ENCODE results near the gene BTN2A1. TPM values are rescaled to one million over a fixed set of nuclear protein-coding genes. Genes with fewer than 3 reads are reported as not detected.
A peak's percentile ranks its signal among the peaks of the same experiment; 100 is the strongest.

BTN2A1 gene
- total and polyA plus RNA-seq, 9 of the 15 experiments (the other 6 are each of a cell fraction or from before 2014, with no cell fraction given) = 6.7 to 22.1 (median 16.4) TPM

DNA sequence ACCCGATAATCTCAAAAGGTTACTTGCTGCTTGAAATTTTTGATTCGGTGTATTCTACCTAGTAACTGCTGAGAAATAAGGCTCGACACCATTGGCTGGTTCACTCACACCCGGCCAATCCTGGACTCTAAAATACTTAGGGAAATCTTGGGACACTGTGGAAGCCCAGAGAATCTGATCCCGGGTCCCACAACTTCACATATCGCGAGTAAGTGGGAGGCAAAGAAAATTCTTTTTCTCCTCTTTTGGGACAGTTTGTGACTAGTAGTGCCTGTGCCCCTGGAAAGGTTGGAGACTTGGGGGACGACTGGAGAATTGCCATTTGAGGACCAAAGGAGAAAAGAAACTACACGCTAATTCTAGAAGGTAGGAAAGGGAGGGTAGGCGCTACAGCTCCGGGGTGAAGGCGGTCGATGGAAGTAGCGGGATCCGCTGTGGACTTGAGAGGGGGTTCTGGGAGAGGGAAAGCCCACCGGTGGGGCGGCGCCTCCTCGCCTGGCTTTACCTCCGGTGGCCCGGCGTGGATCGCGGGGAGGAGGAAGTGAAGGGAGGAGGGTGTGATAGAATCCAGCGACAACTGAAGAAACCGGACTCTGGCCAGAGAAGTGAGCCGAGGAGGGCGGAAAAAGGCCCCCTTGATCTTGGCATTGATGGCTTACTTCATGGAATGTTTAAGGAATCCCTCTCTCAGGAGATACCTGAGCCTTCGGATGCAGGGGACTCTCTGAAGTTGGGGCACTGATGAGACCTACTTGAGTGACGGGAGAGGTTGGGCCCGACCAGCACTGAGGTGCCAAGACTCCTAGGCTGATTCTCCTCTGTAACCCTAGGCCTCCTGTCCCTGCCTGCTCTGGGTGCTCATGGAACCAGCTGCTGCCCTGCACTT is 36.3 kb upstream of the BTN2A1 start (continued):
- peak; percentile 87 for TF ChIP-seq FOS (IDR thresholded peaks at IDR 0.05; ENCODE audit: extremely low read depth, insufficient read length)
- peak; percentile 69; the same call in 1 of the 2 replicates for TF ChIP-seq ZBTB7A (IDR thresholded peaks at IDR 0.05; ENCODE audit: borderline replicate concordance, control insufficient read depth, low read depth, low read length)
- TF ChIP-seq ZNF77 (CRISPR knock-in tag; IDR thresholded peaks at IDR 0.05) = no peak
- no peak for TF ChIP-seq ZNF143 (CRISPR knock-in tag; IDR thresholded peaks at IDR 0.05)
- peak; percentile 75; the same call in 1 of the 2 replicates for TF ChIP-seq SMARCE1 (IDR thresholded peaks at IDR 0.05)
- no peak for TF ChIP-seq NRF1 (conservative IDR thresholded peaks at IDR 0.05 in 1 of 2, IDR thresholded peaks at IDR 0.05 in 1 of 2)
- TF ChIP-seq SAFB2 (IDR thresholded peaks at IDR 0.05; ENCODE audit: borderline replicate concordance, low read depth, low read length, severe bottlenecking) = no peak
- TF ChIP-seq, protein P1, sequence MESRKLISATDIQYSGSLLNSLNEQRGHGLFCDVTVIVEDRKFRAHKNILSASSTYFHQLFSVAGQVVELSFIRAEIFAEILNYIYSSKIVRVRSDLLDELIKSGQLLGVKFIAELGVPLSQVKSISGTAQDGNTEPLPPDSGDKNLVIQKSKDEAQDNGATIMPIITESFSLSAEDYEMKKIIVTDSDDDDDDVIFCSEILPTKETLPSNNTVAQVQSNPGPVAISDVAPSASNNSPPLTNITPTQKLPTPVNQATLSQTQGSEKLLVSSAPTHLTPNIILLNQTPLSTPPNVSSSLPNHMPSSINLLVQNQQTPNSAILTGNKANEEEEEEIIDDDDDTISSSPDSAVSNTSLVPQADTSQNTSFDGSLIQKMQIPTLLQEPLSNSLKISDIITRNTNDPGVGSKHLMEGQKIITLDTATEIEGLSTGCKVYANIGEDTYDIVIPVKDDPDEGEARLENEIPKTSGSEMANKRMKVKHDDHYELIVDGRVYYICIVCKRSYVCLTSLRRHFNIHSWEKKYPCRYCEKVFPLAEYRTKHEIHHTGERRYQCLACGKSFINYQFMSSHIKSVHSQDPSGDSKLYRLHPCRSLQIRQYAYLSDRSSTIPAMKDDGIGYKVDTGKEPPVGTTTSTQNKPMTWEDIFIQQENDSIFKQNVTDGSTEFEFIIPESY (CRISPR knock-in tag; IDR thresholded peaks at IDR 0.05) = no peak
- TF ChIP-seq ZNF197 (CRISPR knock-in tag; IDR thresholded peaks at IDR 0.05; ENCODE audit: low read depth) = no peak
- TF ChIP-seq GTF2A2 (tag; IDR thresholded peaks at IDR 0.05) = no peak
- no peak for TF ChIP-seq PCBP1 (IDR thresholded peaks at IDR 0.05; ENCODE audit: low read depth, low read length, poor library complexity, severe bottlenecking)
- TF ChIP-seq ZNF583 (CRISPR knock-in tag; IDR thresholded peaks at IDR 0.05) = no peak; the same call in 1 of the 2 replicates
- no peak for TF ChIP-seq NR2C1 (IDR thresholded peaks at IDR 0.05)
- TF ChIP-seq NR2C1 (tag; IDR thresholded peaks at IDR 0.05) = no peak
- TF ChIP-seq GATAD2A (IDR thresholded peaks at IDR 0.05) = no peak; the same call in 1 of the 2 replicates
- TF ChIP-seq CREM (IDR thresholded peaks at IDR 0.05; ENCODE audit: low read depth) = peak; percentile 95
- TF ChIP-seq PURB (CRISPR knock-in tag; IDR thresholded peaks at IDR 0.05; ENCODE audit: low read depth) = no peak
- TF ChIP-seq, protein P2, sequence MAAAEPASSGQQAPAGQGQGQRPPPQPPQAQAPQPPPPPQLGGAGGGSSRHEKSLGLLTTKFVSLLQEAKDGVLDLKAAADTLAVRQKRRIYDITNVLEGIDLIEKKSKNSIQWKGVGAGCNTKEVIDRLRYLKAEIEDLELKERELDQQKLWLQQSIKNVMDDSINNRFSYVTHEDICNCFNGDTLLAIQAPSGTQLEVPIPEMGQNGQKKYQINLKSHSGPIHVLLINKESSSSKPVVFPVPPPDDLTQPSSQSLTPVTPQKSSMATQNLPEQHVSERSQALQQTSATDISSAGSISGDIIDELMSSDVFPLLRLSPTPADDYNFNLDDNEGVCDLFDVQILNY (CRISPR knock-in tag; IDR thresholded peaks at IDR 0.05) = no peak
- no peak for TF ChIP-seq HDAC3 (IDR thresholded peaks at IDR 0.05; ENCODE audit: borderline replicate concordance, partially characterized antibody)
- TF ChIP-seq, protein P3, sequence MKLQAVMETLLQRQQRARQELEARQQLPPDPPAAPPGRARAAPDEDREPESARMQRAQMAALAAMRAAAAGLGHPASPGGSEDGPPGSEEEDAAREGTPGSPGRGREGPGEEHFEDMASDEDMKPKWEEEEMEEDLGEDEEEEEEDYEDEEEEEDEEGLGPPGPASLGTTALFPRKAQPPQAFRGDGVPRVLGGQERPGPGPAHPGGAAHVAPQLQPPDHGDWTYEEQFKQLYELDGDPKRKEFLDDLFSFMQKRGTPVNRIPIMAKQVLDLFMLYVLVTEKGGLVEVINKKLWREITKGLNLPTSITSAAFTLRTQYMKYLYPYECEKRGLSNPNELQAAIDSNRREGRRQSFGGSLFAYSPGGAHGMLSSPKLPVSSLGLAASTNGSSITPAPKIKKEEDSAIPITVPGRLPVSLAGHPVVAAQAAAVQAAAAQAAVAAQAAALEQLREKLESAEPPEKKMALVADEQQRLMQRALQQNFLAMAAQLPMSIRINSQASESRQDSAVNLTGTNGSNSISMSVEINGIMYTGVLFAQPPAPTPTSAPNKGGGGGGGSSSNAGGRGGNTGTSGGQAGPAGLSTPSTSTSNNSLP (IDR thresholded peaks at IDR 0.05; ENCODE audit: borderline replicate concordance, low read depth, low read length) = no peak
- TF ChIP-seq, protein P4, sequence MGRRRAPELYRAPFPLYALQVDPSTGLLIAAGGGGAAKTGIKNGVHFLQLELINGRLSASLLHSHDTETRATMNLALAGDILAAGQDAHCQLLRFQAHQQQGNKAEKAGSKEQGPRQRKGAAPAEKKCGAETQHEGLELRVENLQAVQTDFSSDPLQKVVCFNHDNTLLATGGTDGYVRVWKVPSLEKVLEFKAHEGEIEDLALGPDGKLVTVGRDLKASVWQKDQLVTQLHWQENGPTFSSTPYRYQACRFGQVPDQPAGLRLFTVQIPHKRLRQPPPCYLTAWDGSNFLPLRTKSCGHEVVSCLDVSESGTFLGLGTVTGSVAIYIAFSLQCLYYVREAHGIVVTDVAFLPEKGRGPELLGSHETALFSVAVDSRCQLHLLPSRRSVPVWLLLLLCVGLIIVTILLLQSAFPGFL (CRISPR knock-in tag; IDR thresholded peaks at IDR 0.05) = no peak
- TF ChIP-seq, protein P5, sequence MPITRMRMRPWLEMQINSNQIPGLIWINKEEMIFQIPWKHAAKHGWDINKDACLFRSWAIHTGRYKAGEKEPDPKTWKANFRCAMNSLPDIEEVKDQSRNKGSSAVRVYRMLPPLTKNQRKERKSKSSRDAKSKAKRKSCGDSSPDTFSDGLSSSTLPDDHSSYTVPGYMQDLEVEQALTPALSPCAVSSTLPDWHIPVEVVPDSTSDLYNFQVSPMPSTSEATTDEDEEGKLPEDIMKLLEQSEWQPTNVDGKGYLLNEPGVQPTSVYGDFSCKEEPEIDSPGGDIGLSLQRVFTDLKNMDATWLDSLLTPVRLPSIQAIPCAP (CRISPR knock-in tag; IDR thresholded peaks at IDR 0.05; ENCODE audit: borderline replicate concordance) = no peak
